HEK293 (cell line): ENCODE data around the gene NFIB.

ENCODE experiments used
- GFI1B ChIP-seq: fragments of 450-650 bp; formaldehyde crosslinking; IDR thresholded peaks from 2 replicates; pipeline ENCODE4 v1.5.1; 2016; ENCODE audit warnings: missing biosample characterization, missing genetic modification characterization
- TCF7L2 ChIP-seq: IDR thresholded peaks from 2 replicates; pipeline ENCODE4 v1.6.1; 2011; ENCODE audit warnings: low read depth, mild to moderate bottlenecking, inconsistent platforms, low read length, moderate library complexity, borderline replicate concordance
- ZNF610 ChIP-seq: fragments of 450-650 bp; formaldehyde crosslinking; IDR thresholded peaks from 2 replicates; pipeline ENCODE4 v1.5.1; 2016; ENCODE audit warnings: missing biosample characterization, missing genetic modification characterization, borderline replicate concordance
- ZNF621 ChIP-seq: fragments of 450-650 bp; formaldehyde crosslinking; IDR thresholded peaks from 2 replicates; pipeline ENCODE4 v1.5.1; 2017; ENCODE audit warnings: missing biosample characterization, missing genetic modification characterization
- TF ChIP-seq, protein P1 (sequence below): fragments of 450-650 bp; formaldehyde crosslinking; IDR thresholded peaks from 2 replicates; pipeline ENCODE4 v1.5.1; 2017; ENCODE audit warnings: missing biosample characterization, missing genetic modification characterization
- TF ChIP-seq, protein P2 (sequence below): fragments of 450-650 bp; formaldehyde crosslinking; IDR thresholded peaks from 2 replicates; pipeline ENCODE4 v1.5.1; 2016; ENCODE audit warnings: missing biosample characterization, missing genetic modification characterization
- TF ChIP-seq, protein P3 (sequence below): sonication (generic); formaldehyde crosslinking; IDR thresholded peaks from 2 replicates; pipeline ENCODE4 v1.8.1; 2022; ENCODE audit warnings: mild to moderate bottlenecking, moderate library complexity, missing genetic modification reagents

DNA sequence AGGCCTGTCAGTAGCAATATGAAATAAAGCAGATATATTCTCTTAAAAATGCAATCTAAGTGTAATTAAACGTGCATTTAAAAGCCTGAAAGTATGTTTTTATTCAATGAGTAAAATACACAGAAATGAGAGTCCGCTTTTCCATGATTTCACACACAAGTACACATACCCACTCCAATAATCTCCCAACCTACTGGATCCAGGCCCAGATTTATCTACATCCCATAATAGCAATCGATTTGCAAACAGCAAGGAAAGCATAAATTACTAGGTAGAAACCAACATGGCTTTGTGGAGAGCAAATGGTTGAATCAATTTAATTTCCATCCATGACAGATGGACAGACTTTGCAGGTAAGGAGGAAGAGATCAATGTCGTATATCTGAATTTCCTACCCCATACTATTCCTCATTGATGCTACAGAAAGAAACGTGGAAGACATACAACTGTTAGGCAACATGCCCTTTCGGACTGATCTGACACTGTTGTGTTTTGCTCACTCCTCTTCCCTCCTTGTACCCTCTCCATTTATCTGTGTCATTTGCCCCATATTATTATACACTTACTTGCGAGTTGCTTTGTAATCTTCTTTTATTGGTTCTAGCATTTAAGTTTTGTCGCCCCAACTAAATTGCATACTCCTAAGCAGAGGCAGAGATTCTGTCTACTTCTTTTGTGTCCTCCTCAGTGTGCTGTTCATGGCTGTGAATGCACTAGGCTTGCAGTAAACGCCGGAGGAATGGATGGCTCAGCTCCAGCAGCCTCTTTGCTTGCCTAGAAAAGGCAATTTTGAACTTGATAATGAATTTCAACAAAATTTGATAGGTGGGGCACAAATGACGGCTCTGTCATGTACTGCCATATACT is 133.6 kb downstream of the NFIB start:
- TF ChIP-seq, protein P1, sequence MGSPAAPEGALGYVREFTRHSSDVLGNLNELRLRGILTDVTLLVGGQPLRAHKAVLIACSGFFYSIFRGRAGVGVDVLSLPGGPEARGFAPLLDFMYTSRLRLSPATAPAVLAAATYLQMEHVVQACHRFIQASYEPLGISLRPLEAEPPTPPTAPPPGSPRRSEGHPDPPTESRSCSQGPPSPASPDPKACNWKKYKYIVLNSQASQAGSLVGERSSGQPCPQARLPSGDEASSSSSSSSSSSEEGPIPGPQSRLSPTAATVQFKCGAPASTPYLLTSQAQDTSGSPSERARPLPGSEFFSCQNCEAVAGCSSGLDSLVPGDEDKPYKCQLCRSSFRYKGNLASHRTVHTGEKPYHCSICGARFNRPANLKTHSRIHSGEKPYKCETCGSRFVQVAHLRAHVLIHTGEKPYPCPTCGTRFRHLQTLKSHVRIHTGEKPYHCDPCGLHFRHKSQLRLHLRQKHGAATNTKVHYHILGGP (tag by site-specific recombination) = no peak
- TF ChIP-seq, protein P2, sequence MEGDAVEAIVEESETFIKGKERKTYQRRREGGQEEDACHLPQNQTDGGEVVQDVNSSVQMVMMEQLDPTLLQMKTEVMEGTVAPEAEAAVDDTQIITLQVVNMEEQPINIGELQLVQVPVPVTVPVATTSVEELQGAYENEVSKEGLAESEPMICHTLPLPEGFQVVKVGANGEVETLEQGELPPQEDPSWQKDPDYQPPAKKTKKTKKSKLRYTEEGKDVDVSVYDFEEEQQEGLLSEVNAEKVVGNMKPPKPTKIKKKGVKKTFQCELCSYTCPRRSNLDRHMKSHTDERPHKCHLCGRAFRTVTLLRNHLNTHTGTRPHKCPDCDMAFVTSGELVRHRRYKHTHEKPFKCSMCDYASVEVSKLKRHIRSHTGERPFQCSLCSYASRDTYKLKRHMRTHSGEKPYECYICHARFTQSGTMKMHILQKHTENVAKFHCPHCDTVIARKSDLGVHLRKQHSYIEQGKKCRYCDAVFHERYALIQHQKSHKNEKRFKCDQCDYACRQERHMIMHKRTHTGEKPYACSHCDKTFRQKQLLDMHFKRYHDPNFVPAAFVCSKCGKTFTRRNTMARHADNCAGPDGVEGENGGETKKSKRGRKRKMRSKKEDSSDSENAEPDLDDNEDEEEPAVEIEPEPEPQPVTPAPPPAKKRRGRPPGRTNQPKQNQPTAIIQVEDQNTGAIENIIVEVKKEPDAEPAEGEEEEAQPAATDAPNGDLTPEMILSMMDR (tag by site-specific recombination) = no peak
- TF ChIP-seq, protein P3, sequence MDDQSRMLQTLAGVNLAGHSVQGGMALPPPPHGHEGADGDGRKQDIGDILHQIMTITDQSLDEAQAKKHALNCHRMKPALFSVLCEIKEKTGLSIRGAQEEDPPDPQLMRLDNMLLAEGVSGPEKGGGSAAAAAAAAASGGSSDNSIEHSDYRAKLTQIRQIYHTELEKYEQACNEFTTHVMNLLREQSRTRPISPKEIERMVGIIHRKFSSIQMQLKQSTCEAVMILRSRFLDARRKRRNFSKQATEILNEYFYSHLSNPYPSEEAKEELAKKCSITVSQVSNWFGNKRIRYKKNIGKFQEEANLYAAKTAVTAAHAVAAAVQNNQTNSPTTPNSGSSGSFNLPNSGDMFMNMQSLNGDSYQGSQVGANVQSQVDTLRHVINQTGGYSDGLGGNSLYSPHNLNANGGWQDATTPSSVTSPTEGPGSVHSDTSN (CRISPR knock-in tag) = no peak
- TF ChIP-seq GFI1B (tag by site-specific recombination) (no peak), TCF7L2 (no peak), ZNF621 (tag by site-specific recombination) (no peak), ZNF610 (no peak)
